GM12801 (cell line): ENCODE data around the gene RBMX.

Experiments used
- CTCF ChIP-seq: IDR thresholded peaks from one replicate; pipeline ENCODE4 v1.5.1; 2011; ENCODE audit warnings: control low read depth; ENCODE audit not compliant: insufficient read length; ENCODE audit errors: extremely low read depth

The RBMX gene

GRCh38 chrX:136880452-136881013, at the start of gene RBMX:
TSS of gene RBMX (minus strand) at chrX:136880725. CDS start at chrX:136879427, 1,298 bp downstream.
- TF ChIP-seq CTCF = no peak

- TF ChIP-seq CTCF = no peak
Observed at GRCh38 chrX:136920001-136920400, 39.5 kb upstream of the RBMX start.

- no peak for TF ChIP-seq CTCF
Observed at GRCh38 chrX:136916827-136917226, 36.3 kb upstream of the RBMX start.

- no peak for TF ChIP-seq CTCF
Observed at GRCh38 chrX:136911253-136911652, 30.7 kb upstream of the RBMX start.

- no peak for TF ChIP-seq CTCF
Observed at GRCh38 chrX:136910565-136911035, 30.1 kb upstream of the RBMX start.

- no peak for TF ChIP-seq CTCF
Observed at GRCh38 chrX:136909706-136910564, 29.4 kb upstream of the RBMX start.

- no peak for TF ChIP-seq CTCF
Observed at GRCh38 chrX:136909119-136909705, 28.7 kb upstream of the RBMX start.
